Activated T-helper 9 cell treated with anti-CD3 and anti-CD28 coated beads, Interleukin-2, amount 50 U/mL, for 16 hours (primary cell): ENCODE results near the gene PCNX4.
A peak's percentile ranks its signal among the peaks of the same experiment; 100 is the strongest.
"Not testable (repeated sequence)": the region's sequence is repeated elsewhere in the genome, so short reads cannot be mapped to it uniquely, and the experiment has no call there.

Experiments used
- DNase-seq: peaks from one replicate; pipeline ENCODE4 v3.0.0-alpha.2; 2020; ENCODE audit warnings: low read depth

PCNX4 gene

GRCh38 chr14:60091550-60092525, at the start of gene PCNX4:
TSS of gene PCNX4 (plus strand) at chr14:60091923. CDS start at chr14:60107639, 15,716 bp downstream.
- peak; percentile 87 for DNase-seq

- DNase-seq = not testable (repeated sequence)
Measured at GRCh38 chr14:60047976-60048375, 43.7 kb upstream of the PCNX4 start.

DNA sequence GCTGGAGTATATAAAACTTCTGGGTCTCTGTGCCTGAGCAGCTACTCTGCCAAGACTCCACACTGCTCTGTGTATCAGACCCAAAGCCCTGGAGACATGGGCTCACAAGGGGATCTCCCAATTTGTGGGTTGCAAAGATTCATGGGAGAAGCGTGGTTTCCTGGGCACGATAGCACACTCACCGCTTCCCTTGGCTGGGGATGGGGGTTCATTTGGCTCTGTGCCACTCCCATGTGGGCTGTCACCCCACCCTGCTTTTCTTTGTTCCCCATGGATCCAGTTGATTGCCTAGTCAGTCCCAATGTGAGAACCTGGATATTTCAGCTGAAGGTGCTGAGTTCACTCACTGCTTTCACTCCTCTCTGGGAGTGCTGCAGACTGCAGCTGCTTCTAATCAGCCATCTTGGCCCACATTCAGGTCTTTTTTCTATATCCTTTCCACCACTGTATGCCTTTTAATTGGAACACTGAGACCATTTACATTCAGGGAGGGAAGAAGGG, 40.0 kb upstream of the PCNX4 start:
- no peak for DNase-seq

GRCh38 chr14:60058087-60058486, 33.6 kb upstream of the PCNX4 start:
- DNase-seq = no peak

DNA sequence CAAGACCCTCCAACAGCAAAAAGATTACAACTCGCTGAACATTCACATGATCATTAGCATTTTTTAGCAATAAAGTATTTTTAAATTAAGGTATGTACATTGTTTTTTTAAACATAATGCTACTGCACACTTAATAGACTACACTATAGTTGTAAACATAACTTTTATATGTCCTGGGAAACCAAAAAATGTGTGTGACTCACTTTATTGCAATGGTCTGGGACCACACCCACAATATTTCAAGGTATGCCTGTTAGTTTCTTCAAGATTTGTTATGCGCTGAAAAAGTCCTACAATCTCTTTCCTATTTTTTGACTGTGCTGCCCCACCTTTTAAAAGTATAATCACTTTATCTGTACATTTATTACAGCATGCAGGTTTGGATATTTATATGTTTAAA, 30.4 kb upstream of the PCNX4 start:
- no peak for DNase-seq

GRCh38 chr14:60064491-60065072, 27.1 kb upstream of the PCNX4 start:
- no peak for DNase-seq

DNA sequence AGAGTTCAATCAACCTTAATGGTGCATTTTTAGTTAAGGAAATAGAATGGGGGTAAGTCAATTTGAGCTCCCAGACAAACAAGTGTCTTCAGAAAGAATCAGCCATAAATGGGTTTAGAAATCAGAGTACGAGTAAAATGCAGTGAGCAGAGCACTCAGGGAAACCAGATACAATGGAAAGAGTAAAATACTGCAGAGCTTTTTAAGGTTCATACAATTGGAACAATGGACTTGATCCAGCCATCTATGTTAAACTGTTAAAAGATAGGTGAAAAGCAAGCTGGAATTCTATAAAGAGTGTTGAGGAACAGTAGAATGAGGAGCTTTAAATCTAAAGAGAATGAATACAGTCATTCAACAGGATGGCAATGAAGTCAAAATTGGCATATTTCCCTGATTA, 23.8 kb upstream of the PCNX4 start:
- DNase-seq = no peak

- DNase-seq = no peak
Measured at GRCh38 chr14:60079723-60080122, 12.0 kb upstream of the PCNX4 start.

- no peak for DNase-seq
Measured at GRCh38 chr14:60085085-60085484, 6.6 kb upstream of the PCNX4 start.

DNA sequence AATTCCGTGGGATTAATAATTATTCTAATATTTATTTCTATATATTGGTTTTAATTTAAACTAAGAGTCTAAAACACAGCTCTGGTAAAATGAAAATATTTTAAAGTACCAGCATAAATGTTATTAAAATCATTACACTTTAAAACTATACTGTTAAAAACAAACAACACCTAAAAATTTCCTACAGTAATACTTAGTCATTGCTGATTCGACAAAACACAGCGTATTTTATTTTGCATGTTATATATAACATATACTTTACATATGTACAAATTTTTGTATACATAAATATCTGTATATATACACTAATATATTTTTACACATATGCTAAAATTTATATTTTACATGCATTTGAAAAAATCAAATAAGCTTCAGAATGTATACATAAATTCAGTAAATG, 6.0 kb upstream of the PCNX4 start:
- DNase-seq = no peak

- no peak for DNase-seq
Measured at GRCh38 chr14:60087668-60088067, 4.1 kb upstream of the PCNX4 start.

GRCh38 chr14:60089221-60089620, 2.5 kb upstream of the PCNX4 start:
- DNase-seq = no peak

- DNase-seq = no peak
Measured at GRCh38 chr14:60090864-60091519, 731 bp upstream of the PCNX4 start.

DNA sequence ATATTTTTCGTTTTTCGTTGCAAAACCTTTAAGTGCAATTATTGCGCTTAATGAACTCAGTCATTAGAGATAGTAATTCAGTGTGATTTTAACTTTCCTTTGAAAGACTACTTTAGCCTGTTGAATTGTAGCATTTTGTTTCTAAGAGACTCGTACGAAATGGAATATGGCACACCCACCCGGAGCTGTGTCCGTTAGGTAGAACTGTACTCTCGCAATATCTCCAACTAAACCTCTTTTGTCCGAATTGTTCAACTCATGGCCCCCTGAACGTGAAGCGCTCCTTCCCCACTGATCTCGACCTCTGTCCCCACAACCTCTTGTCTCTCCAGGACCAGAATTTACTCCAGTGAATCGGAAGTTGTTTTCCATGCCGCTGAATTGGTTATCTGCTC, 800 bp downstream of the PCNX4 start:
- no peak for DNase-seq

- DNase-seq = no peak
Measured at GRCh38 chr14:60093080-60093479, 1.4 kb downstream of the PCNX4 start.

DNA sequence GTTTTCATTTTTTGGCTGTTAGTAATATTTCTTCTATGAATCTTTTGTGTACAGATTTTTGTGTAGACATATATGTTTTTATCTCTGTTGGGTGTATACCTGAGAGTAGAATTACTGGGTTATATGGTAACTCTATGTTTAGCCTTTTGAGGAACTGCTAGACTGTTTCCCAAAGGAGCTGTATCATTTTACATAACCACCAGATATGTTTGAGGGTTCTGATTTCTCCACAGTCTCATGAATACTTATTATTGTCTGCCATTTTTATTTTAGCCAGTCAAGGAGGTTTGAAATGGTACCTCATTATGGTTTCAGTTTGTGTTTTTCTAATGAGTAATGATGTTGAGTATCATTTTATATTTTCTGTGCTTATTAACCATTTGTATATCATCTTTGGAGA, 1.9 kb downstream of the PCNX4 start:
- DNase-seq = no peak

GRCh38 chr14:60094306-60094897, 2.7 kb downstream of the PCNX4 start:
- no peak for DNase-seq

- DNase-seq = no peak
Measured at GRCh38 chr14:60095231-60095630, 3.5 kb downstream of the PCNX4 start.

DNA sequence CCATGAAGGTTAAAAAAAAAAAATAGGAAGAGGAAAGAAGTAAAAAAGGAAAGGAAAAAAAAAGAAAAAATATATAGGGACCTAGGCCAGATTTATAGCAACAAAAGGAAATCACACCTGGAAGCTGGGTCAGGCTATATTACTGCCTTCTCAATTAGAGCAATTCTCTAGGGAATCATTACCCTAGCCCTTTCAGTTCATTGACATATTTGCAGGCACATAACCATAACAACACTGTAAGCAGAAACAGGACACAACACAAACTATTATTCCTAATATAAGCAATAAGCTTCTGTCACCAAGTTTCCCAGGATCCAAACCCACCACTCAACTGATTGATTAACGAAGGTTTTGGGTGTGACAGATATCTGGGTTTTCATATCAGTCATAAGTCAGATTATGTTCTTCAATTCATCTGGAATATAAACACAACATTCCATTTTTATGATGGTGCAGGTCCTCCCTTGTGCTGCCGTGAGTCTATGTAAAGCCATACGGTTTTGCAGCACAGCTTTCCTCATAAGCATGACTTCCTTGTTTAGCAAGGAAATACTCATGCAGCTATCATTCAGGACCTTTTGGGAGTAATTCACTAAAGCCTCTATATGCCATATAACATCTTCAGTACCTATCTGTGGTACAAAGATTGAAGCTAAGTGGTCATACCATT, 4.2 kb downstream of the PCNX4 start:
- DNase-seq = no peak

DNA sequence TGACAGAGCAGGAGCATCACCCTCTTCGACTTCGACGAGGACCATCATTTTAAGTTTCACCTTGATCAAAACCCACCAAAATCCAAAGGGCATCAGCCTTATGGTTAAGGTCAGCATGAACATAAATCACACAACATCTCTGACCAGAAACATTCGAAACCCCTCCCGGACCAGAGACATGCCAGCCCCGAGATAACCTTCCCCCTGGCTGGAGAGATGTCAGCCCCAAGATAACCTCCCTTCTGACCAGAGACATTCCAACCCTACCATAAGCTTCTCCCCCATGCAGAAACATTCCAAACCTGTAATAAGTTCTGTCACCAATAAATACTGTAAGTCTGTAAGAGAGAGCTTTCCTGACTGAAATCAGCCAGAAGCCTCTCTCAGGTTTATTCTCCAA, 6.3 kb downstream of the PCNX4 start:
- DNase-seq = no peak

- DNase-seq = not testable (repeated sequence)
Measured at GRCh38 chr14:60099855-60100254, 8.1 kb downstream of the PCNX4 start.

- DNase-seq = no peak
Measured at GRCh38 chr14:60101786-60102185, 10.1 kb downstream of the PCNX4 start.
